ENCODE data around the gene CALML4.

Gene CALML4

GRCh38 chr15:68150187-68150586 is 54.9 kb downstream of the CALML4 start:
- TF ChIP-seq CTCF (IDR thresholded peaks at IDR 0.05) = no peak

GRCh38 chr15:68149059-68149458 is 56.1 kb downstream of the CALML4 start:
- TF ChIP-seq CTCF (IDR thresholded peaks at IDR 0.05) = no peak

- TF ChIP-seq CTCF (IDR thresholded peaks at IDR 0.05) = no peak
These were observed 57.1 kb downstream of the CALML4 start for GRCh38 chr15:68148039-68148438.

- TF ChIP-seq CTCF (IDR thresholded peaks at IDR 0.05) = no peak
These were observed 59.4 kb downstream of the CALML4 start for GRCh38 chr15:68145706-68146105.

GRCh38 chr15:68143785-68144184 is 61.3 kb downstream of the CALML4 start:
- TF ChIP-seq CTCF (IDR thresholded peaks at IDR 0.05) = no peak

GRCh38 chr15:68143129-68143528 is 62.0 kb downstream of the CALML4 start:
- TF ChIP-seq CTCF (IDR thresholded peaks at IDR 0.05) = no peak
